HL-60 (cell line): ENCODE results near the gene GLI3.

Experiments used
- TF ChIP-seq, protein P1 (sequence below): IDR thresholded peaks from one replicate; pipeline ENCODE4 v1.5.1; 2011; ENCODE audit warnings: low read length, control low read depth, inconsistent platforms; ENCODE audit not compliant: insufficient read depth
- TF ChIP-seq, protein P2 (sequence below): IDR thresholded peaks from 2 replicates; pipeline ENCODE4 v1.6.1; 2012; ENCODE audit warnings: low read depth; ENCODE audit not compliant: insufficient replicate concordance

DNA sequence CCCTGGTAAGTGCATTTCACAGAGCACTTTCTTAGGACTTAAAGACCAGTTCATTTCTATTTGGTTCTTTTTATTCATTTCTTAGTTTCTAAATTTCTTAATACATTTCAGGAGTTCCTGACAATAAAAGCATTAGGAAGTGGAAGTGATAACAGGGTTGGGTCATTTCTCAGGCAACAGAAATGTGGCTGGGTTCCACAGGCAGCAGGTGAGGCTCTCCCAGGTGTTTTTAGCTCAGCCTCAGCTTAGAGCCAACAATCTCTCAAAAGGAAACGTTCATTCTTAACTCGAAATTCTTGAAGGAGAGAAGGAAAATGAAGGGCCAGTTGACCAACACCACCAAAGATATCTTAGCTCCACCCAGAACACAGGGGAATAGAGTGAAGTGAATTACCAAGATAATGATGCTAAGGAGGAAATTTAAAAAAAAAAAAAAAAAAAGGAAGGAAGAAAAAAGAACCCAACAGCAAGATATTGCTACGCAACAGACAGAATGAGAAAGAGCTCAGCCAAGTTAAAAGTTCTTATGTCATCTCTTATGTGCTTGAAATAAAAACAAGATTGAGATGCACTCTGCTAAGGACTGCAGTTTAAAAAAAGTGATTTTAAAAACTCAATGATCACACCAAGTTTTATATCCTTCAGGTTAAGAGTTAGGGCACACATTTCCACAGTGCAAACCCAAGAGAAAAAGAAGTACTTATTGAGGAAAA, 230.1 kb downstream of the GLI3 start:
- TF ChIP-seq, protein P1, sequence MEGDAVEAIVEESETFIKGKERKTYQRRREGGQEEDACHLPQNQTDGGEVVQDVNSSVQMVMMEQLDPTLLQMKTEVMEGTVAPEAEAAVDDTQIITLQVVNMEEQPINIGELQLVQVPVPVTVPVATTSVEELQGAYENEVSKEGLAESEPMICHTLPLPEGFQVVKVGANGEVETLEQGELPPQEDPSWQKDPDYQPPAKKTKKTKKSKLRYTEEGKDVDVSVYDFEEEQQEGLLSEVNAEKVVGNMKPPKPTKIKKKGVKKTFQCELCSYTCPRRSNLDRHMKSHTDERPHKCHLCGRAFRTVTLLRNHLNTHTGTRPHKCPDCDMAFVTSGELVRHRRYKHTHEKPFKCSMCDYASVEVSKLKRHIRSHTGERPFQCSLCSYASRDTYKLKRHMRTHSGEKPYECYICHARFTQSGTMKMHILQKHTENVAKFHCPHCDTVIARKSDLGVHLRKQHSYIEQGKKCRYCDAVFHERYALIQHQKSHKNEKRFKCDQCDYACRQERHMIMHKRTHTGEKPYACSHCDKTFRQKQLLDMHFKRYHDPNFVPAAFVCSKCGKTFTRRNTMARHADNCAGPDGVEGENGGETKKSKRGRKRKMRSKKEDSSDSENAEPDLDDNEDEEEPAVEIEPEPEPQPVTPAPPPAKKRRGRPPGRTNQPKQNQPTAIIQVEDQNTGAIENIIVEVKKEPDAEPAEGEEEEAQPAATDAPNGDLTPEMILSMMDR, result no peak
- TF ChIP-seq, protein P2, sequence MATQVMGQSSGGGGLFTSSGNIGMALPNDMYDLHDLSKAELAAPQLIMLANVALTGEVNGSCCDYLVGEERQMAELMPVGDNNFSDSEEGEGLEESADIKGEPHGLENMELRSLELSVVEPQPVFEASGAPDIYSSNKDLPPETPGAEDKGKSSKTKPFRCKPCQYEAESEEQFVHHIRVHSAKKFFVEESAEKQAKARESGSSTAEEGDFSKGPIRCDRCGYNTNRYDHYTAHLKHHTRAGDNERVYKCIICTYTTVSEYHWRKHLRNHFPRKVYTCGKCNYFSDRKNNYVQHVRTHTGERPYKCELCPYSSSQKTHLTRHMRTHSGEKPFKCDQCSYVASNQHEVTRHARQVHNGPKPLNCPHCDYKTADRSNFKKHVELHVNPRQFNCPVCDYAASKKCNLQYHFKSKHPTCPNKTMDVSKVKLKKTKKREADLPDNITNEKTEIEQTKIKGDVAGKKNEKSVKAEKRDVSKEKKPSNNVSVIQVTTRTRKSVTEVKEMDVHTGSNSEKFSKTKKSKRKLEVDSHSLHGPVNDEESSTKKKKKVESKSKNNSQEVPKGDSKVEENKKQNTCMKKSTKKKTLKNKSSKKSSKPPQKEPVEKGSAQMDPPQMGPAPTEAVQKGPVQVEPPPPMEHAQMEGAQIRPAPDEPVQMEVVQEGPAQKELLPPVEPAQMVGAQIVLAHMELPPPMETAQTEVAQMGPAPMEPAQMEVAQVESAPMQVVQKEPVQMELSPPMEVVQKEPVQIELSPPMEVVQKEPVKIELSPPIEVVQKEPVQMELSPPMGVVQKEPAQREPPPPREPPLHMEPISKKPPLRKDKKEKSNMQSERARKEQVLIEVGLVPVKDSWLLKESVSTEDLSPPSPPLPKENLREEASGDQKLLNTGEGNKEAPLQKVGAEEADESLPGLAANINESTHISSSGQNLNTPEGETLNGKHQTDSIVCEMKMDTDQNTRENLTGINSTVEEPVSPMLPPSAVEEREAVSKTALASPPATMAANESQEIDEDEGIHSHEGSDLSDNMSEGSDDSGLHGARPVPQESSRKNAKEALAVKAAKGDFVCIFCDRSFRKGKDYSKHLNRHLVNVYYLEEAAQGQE, result no peak
